IMR-90 (cell line): Measurements from ENCODE around the gene DSCAML1. TPM values are rescaled to one million over a fixed set of nuclear protein-coding genes. Genes with fewer than 3 reads are reported as not detected.

Experiments
- ATAC-seq: fragments of 200-7000 bp; cut with Tn5 transposase; 2 replicates; pipeline ENCODE4 v1.9.1; 2020; ENCODE audit warnings: low read depth, mild to moderate bottlenecking, moderate library complexity
- BruUV-seq: library from RNA; stranded (reverse); fragments of 400-500 nt; replicated peaks from 2 replicates; lab custom pipeline; 2021; lab: Mats Ljungman, UMichigan
- CTCF ChIA-PET: fragments of 300-600 bp; formaldehyde crosslinking; extraction: SDS; loops from one replicate; lab custom pipeline; 2021; ENCODE audit warnings: antibody characterized with exemption; lab: Yijun Ruan, JAX
- POLR2A ChIA-PET: fragments of 300-600 bp; sonication (Branson Sonifier 250); formaldehyde crosslinking; loops from one replicate; lab custom pipeline; 2022; ENCODE audit warnings: antibody characterized with exemption; ENCODE audit not compliant: unreplicated experiment; lab: Charles Lee
- DNase-seq: peaks from one replicate; pipeline ENCODE4 v3.0.0; 2013
- H2AFZ ChIP-seq: replicated peaks from 2 replicates; pipeline ENCODE3; 2013; ENCODE audit warnings: low read length, mild to moderate bottlenecking; ENCODE audit not compliant: poor library complexity
- H2AK5ac ChIP-seq: 2 replicates; pipeline ENCODE4 v1.6.1; 2013; ENCODE audit warnings: low read depth, low read length, inconsistent platforms
- H2AK9ac ChIP-seq: replicated peaks from 2 replicates; pipeline ENCODE3; 2013; ENCODE audit warnings: mild to moderate bottlenecking, low read depth, low read length, moderate library complexity; ENCODE audit not compliant: poor library complexity
- H2BK120ac ChIP-seq: 2 replicates; pipeline ENCODE4 v1.6.1; 2013; ENCODE audit warnings: low read depth, low read length, inconsistent platforms
- H2BK15ac ChIP-seq: 3 replicates; pipeline ENCODE4 v1.6.1; 2013; ENCODE audit warnings: low read depth, low read length, inconsistent platforms
- H2BK20ac ChIP-seq: 2 replicates; pipeline ENCODE4 v1.6.1; 2013; ENCODE audit warnings: low read depth, mild to moderate bottlenecking, inconsistent platforms, low read length, moderate library complexity
- H2BK5ac ChIP-seq: 2 replicates; pipeline ENCODE4 v1.6.1; 2013; ENCODE audit warnings: mild to moderate bottlenecking, low read depth, low read length, inconsistent platforms; ENCODE audit not compliant: poor library complexity, severe bottlenecking
- H3K14ac ChIP-seq: replicated peaks from 2 replicates; pipeline ENCODE4 v1.6.1; 2013; ENCODE audit warnings: low read depth, low read length, inconsistent platforms
- H3K18ac ChIP-seq: 2 replicates; pipeline ENCODE4 v1.6.1; 2013; ENCODE audit warnings: low read depth, low read length, control low read depth
- H3K23ac ChIP-seq: 2 replicates; pipeline ENCODE4 v1.6.1; 2013; ENCODE audit warnings: low read depth, low read length, inconsistent platforms
- H3K27ac ChIP-seq: 2 replicates; pipeline ENCODE4 v1.5.1; 2013; ENCODE audit warnings: mild to moderate bottlenecking, control low read depth, low read length; ENCODE audit not compliant: insufficient read depth
- H3K27me3 ChIP-seq: 2 replicates; pipeline ENCODE4 v1.6.1; 2013; ENCODE audit warnings: low read length; ENCODE audit not compliant: control insufficient read depth, insufficient read depth
- H3K36me3 ChIP-seq: 2 replicates; pipeline ENCODE4 v1.6.1; 2013; ENCODE audit warnings: low read length, mixed read lengths; ENCODE audit not compliant: control insufficient read depth, insufficient read depth
- H3K4ac ChIP-seq: 2 replicates; pipeline ENCODE4 v1.6.1; 2013; ENCODE audit warnings: low read depth, low read length, inconsistent platforms
- H3K4me1 ChIP-seq: 2 replicates; pipeline ENCODE4 v1.6.1; 2013; ENCODE audit warnings: low read length, mixed read lengths; ENCODE audit not compliant: control insufficient read depth, insufficient read depth
- H3K4me2 ChIP-seq: 2 replicates; pipeline ENCODE4 v1.6.1; 2013; ENCODE audit warnings: low read depth, mild to moderate bottlenecking, control low read depth, low read length, moderate library complexity
- H3K4me3 ChIP-seq: 2 replicates; pipeline ENCODE4 v1.5.1; 2013; ENCODE audit warnings: low read depth, mild to moderate bottlenecking, control low read depth, low read length, moderate library complexity; ENCODE audit not compliant: insufficient read depth
- H3K56ac ChIP-seq: 2 replicates; pipeline ENCODE4 v1.6.1; 2013; ENCODE audit warnings: low read length, inconsistent platforms; ENCODE audit not compliant: insufficient read depth; ENCODE audit errors: extremely low read depth
- H3K79me1 ChIP-seq, 2 experiments: 2 replicates each; pipeline ENCODE4 v1.6.1; 2013; ENCODE audit warnings: low read length in 2 of 2, inconsistent platforms in 1 of 2, low read depth in 1 of 2
- H3K9ac ChIP-seq: 2 replicates; pipeline ENCODE4 v1.6.1; 2013; ENCODE audit warnings: low read depth, low read length, control low read depth
- H3K9me1 ChIP-seq: 2 replicates; pipeline ENCODE4 v1.6.1; 2013; ENCODE audit warnings: low read length, inconsistent platforms; ENCODE audit not compliant: insufficient read depth
- H3K9me3 ChIP-seq: 2 replicates; pipeline ENCODE4 v1.6.1; 2013; ENCODE audit warnings: low read length; ENCODE audit not compliant: control insufficient read depth, insufficient read depth
- H4K20me1 ChIP-seq: 2 replicates; pipeline ENCODE4 v1.6.1; 2013; ENCODE audit warnings: low read length, inconsistent platforms; ENCODE audit not compliant: insufficient read depth
- H4K5ac ChIP-seq: 2 replicates; pipeline ENCODE4 v1.6.1; 2013; ENCODE audit warnings: mild to moderate bottlenecking, low read depth, low read length, control low read depth
- H4K8ac ChIP-seq, 2 experiments: 2 replicates each; pipeline ENCODE4 v1.6.1; 2013; ENCODE audit warnings: low read depth in 2 of 2, low read length in 2 of 2, control low read depth in 1 of 2, inconsistent platforms in 1 of 2
- H4K91ac ChIP-seq: 2 replicates; pipeline ENCODE4 v1.6.1; 2013; ENCODE audit warnings: low read depth, low read length, inconsistent platforms; ENCODE audit not compliant: insufficient read depth
- CEBPB ChIP-seq: IDR thresholded peaks from 2 replicates; pipeline ENCODE4 v1.6.1; 2012; ENCODE audit warnings: low read depth, low read length, improper control_type of control experiment
- CHD1 ChIP-seq: IDR thresholded peaks from 2 replicates; pipeline ENCODE4 v1.6.1; 2012; ENCODE audit warnings: low read depth, low read length, improper control_type of control experiment
- CTCF ChIP-seq: conservative IDR thresholded peaks from 2 replicates; pipeline ENCODE4 v1.5.1; 2012; ENCODE audit warnings: mild to moderate bottlenecking, low read depth, low read length, improper control_type of control experiment
- ELK1 ChIP-seq: fragments of 150-350 bp; IDR thresholded peaks from 2 replicates; pipeline ENCODE4 v1.6.1; 2016; ENCODE audit warnings: low read depth, mild to moderate bottlenecking, low read length, moderate library complexity, borderline replicate concordance
- FOS ChIP-seq: fragments of 150-350 bp; IDR thresholded peaks from 2 replicates; pipeline ENCODE4 v1.6.1; 2016; ENCODE audit warnings: low read depth, low read length
- MAFK ChIP-seq: IDR thresholded peaks from 2 replicates; pipeline ENCODE4 v1.6.1; 2012; ENCODE audit warnings: low read depth, low read length, improper control_type of control experiment
- MXI1 ChIP-seq: IDR thresholded peaks from 2 replicates; pipeline ENCODE4 v1.6.1; 2012; ENCODE audit warnings: low read depth, mild to moderate bottlenecking, low read length, moderate library complexity, borderline replicate concordance
- NFE2L2 ChIP-seq: fragments of 150-350 bp; IDR thresholded peaks from 2 replicates; pipeline ENCODE4 v1.6.1; 2016; ENCODE audit warnings: low read depth, mild to moderate bottlenecking, low read length
- POLR2A ChIP-seq: IDR thresholded peaks from 2 replicates; pipeline ENCODE4 v1.6.1; 2012; ENCODE audit warnings: mild to moderate bottlenecking, low read depth, low read length
- RAD21 ChIP-seq: IDR thresholded peaks from 2 replicates; pipeline ENCODE4 v1.6.1; 2012; ENCODE audit warnings: low read length, improper control_type of control experiment
- RFX5 ChIP-seq: IDR thresholded peaks from 2 replicates; pipeline ENCODE4 v1.8.0; 2012; ENCODE audit warnings: low read depth, mild to moderate bottlenecking, low read length, moderate library complexity
- SMC3 ChIP-seq: fragments of 150-350 bp; IDR thresholded peaks from 2 replicates; pipeline ENCODE4 v1.6.1; 2016; ENCODE audit warnings: low read depth, mild to moderate bottlenecking, antibody characterized with exemption, low read length, moderate library complexity
- USF2 ChIP-seq: fragments of 150-350 bp; IDR thresholded peaks from 2 replicates; pipeline ENCODE4 v1.6.1; 2017; ENCODE audit warnings: mild to moderate bottlenecking, antibody characterized with exemption, low read length, low read depth
- WGBS, 2 experiments: methylation state at CpG; one replicate each; pipeline versions ENCODE4 v1.1.5 to v1.1.7; 2013; ENCODE audit warnings: missing lambda C conversion rate in 2 of 2; ENCODE audit not compliant: insufficient read length in 1 of 2; ENCODE audit errors: extremely low coverage in 2 of 2; 5-methylcytosine and 5-hydroxymethylcytosine counted together
- dilution Hi-C: fragments of 300-500 bp; cut with HindIII; formaldehyde crosslinking; loops from one replicate; pipeline ENCODE4 v1.14.3; 2018; ENCODE audit warnings: low sequenced_read_pairs; ENCODE audit not compliant: unreplicated experiment
- in situ Hi-C: fragments of 300-500 bp; cut with MboI; formaldehyde crosslinking; loops from 3 replicates; pipeline ENCODE4 v1.14.3; 2019; ENCODE audit warnings: low sequenced_read_pairs, inconsistent platforms, mixed read lengths
- intact Hi-C: fragments of 100-400 bp; cut with micrococcal nuclease; formaldehyde crosslinking; loops from 2 replicates; pipeline ENCODE4 v1.10.0; 2022
- polyA plus RNA-seq, 3 experiments: library from polyadenylated mRNA; depleted of rRNA; stranded (reverse); fragments of >200 nt; gene quantifications; 2 replicates each; pipeline ENCODE4 v1.2.3, GENCODE V29; 2012; ENCODE audit warnings: low replicate concordance in 1 of 3
- total RNA-seq: library from RNA; depleted of rRNA; stranded (reverse); fragments of >200 nt; gene quantifications from 2 replicates; pipeline ENCODE4 v1.2.3, GENCODE V29; 2012

The DSCAML1 gene
- total and polyA plus RNA-seq, 2 of the 4 experiments (the other 2 are of a cell fraction), result not detected

- no peak overlapping the region for H3K56ac ChIP-seq
- ChIA-PET CTCF (no interaction called here), POLR2A (no interaction called here)
- no peak overlapping the region for H3K23ac ChIP-seq
- ATAC-seq, result no peak
- no peak overlapping the region for H2BK5ac ChIP-seq
- no peaks in the 10 kb centered on the region for H3K79me1 ChIP-seq
- H4K8ac ChIP-seq, result no peak overlapping the region
- H2AK5ac ChIP-seq, result no peak overlapping the region
- no peaks in the 10 kb centered on the region; the same call in 1 of the 2 replicates for H3K27me3 ChIP-seq
- WGBS, 2 experiments, result 0% methylated on average over 1 of the region's 5 CpGs; no CpG with 5 or more reads in 1 of the 2 experiments
- H4K5ac ChIP-seq, result no peak overlapping the region
- H3K9me3 ChIP-seq, result no peaks in the 10 kb centered on the region
- in situ Hi-C loops (no loop called here), intact Hi-C loops (no loop called here), dilution Hi-C loops (no loop called here)
- TF ChIP-seq CTCF, result no peak
- TF ChIP-seq NFE2L2, result no peak
- no peak for TF ChIP-seq MXI1
- no peak for TF ChIP-seq RFX5
- no peak for TF ChIP-seq CHD1
- no peak for TF ChIP-seq USF2
- TF ChIP-seq FOS, result no peak
- no peak for TF ChIP-seq POLR2A
- no peak for TF ChIP-seq MAFK
- no peak for TF ChIP-seq RAD21
- TF ChIP-seq ELK1, result no peak
- TF ChIP-seq SMC3, result no peak
- TF ChIP-seq CEBPB, result no peak
- H3K27ac ChIP-seq, result no peak overlapping the region
- no TSS peak for BruUV-seq
- no peak overlapping the region for H3K14ac ChIP-seq
- no peak overlapping the region for H2BK15ac ChIP-seq
- no peaks in the 10 kb centered on the region for H3K4me1 ChIP-seq
- H3K36me3 ChIP-seq, result no peaks in the 10 kb centered on the region
- no peak overlapping the region for H3K4ac ChIP-seq
- H2BK20ac ChIP-seq, result no peak overlapping the region
- DNase-seq, result no peak
- H2AK9ac ChIP-seq, result no peak overlapping the region
- H3K9ac ChIP-seq, result no peak overlapping the region
- H3K9me1 ChIP-seq, result no peaks in the 10 kb centered on the region
- no peak overlapping the region for H3K4me3 ChIP-seq
- H2AFZ ChIP-seq, result no peak overlapping the region
- H3K4me2 ChIP-seq, result no peak overlapping the region
- H4K91ac ChIP-seq, result no peak overlapping the region
- no peak overlapping the region for H2BK120ac ChIP-seq
- H4K20me1 ChIP-seq, result no peaks in the 10 kb centered on the region
- no peak overlapping the region for H3K18ac ChIP-seq
These were observed 62.4 kb downstream of the DSCAML1 start for GRCh38 chr11:117734601-117735024.
